Right ventricle myocardium inferior (tissue), 1 donor: ENCODE measurements around the gene FARP2. TPM values are rescaled to one million over a fixed set of nuclear protein-coding genes. Genes with fewer than 3 reads are reported as not detected.
A peak's percentile ranks its signal among the peaks of the same experiment; 100 is the strongest.

Experiments
- ATAC-seq: fragments of 200-7000 bp; cut with Tn5 transposase; one replicate; pipeline ENCODE4 v1.9.1; 2020; ENCODE audit warnings: mild to moderate bottlenecking, moderate library complexity
- DNase-seq: peaks from one replicate; pipeline ENCODE4 v3.0.0; 2021; ENCODE audit errors: missing footprints
- intact Hi-C: fragments of 100-400 bp; cut with DNase I; formaldehyde crosslinking; loops from one replicate; pipeline ENCODE4 v1.11.0; 2022
- total RNA-seq: library from RNA; stranded (reverse); fragmentation: NEBNext Ultra II Directional; extraction: Animal tissue kit (Norgen Biotek cat#: 25700); gene quantifications from one replicate; pipeline ENCODE4 v1.2.1, GENCODE V29; 2021
- donor health status: DM: no; HTN: yes; CAD: no; lungs with severe emphysema.

FARP2 gene
- total RNA-seq, 1 donor from 2014 or later, result 15.0 TPM

- ATAC-seq (no peak), DNase-seq (no peak)
- intact Hi-C loops, result no loop called here
These were observed 111.8 kb downstream of the FARP2 start for GRCh38 chr2:241467777-241468475.

- ATAC-seq, result no peak
- DNase-seq, result no peak
- intact Hi-C loops, result no loop called here
These were observed 112.3 kb downstream of the FARP2 start for GRCh38 chr2:241468476-241468781.

GRCh38 chr2:241469746-241470145 is 113.7 kb downstream of the FARP2 start:
- ATAC-seq, result no peak
- intact Hi-C loops, result no loop called here
- DNase-seq, result no peak

GRCh38 chr2:241473399-241473798 is 117.3 kb downstream of the FARP2 start:
- intact Hi-C loops, result no loop called here
- no peak for ATAC-seq
- DNase-seq, result no peak

- ATAC-seq, result no peak
- intact Hi-C loops, result no loop called here
- DNase-seq, result peak; percentile 14
These were observed 119.2 kb downstream of the FARP2 start for GRCh38 chr2:241475267-241475666.

GRCh38 chr2:241478166-241478565 is 122.1 kb downstream of the FARP2 start:
- intact Hi-C loops, result no loop called here
- no peak for ATAC-seq
- no peak for DNase-seq

- DNase-seq (peak; percentile 35), ATAC-seq (no peak)
- intact Hi-C loops, result no loop called here
These were observed 123.2 kb downstream of the FARP2 start for GRCh38 chr2:241479026-241479898.

GRCh38 chr2:241481687-241482086 is 125.6 kb downstream of the FARP2 start:
- intact Hi-C loops, result no loop called here
- no peak for ATAC-seq
- no peak for DNase-seq

- intact Hi-C loops, result no loop called here
- no peak for ATAC-seq
- DNase-seq, result peak; percentile 42
These were observed 126.3 kb downstream of the FARP2 start for GRCh38 chr2:241482126-241482955.

- ATAC-seq, result no peak
- DNase-seq, result peak; percentile 56
- intact Hi-C loops, result no loop called here
These were observed 127.2 kb downstream of the FARP2 start for GRCh38 chr2:241483305-241483704.

GRCh38 chr2:241485172-241485911 is 129.3 kb downstream of the FARP2 start:
- intact Hi-C loops, result no loop called here
- ATAC-seq (no peak), DNase-seq (no peak)

GRCh38 chr2:241489088-241489487 is 133.0 kb downstream of the FARP2 start:
- DNase-seq (no peak), ATAC-seq (no peak)
- intact Hi-C loops, result no loop called here

- ATAC-seq (no peak), DNase-seq (peak; percentile 33)
- intact Hi-C loops, result no loop called here
These were observed 133.9 kb downstream of the FARP2 start for GRCh38 chr2:241489733-241490680.

- peak; percentile 46 for DNase-seq
- intact Hi-C loops, result no loop called here
- no peak for ATAC-seq
These were observed 134.9 kb downstream of the FARP2 start for GRCh38 chr2:241490825-241491506.

- intact Hi-C loops, result no loop called here
- peak; percentile 52 for DNase-seq
- ATAC-seq, result no peak
These were observed 135.6 kb downstream of the FARP2 start for GRCh38 chr2:241491549-241492173.

- ATAC-seq, result no peak
- intact Hi-C loops, result no loop called here
- DNase-seq, result peak; percentile 59
These were observed 136.1 kb downstream of the FARP2 start for GRCh38 chr2:241492174-241492565.

GRCh38 chr2:241493092-241493491 is 137.0 kb downstream of the FARP2 start:
- intact Hi-C loops, result no loop called here
- ATAC-seq, result no peak
- peak; percentile 40 for DNase-seq
